D721Med (cell line): ENCODE measurements around the gene PAX2.

ENCODE experiments used
- DNase-seq: peaks from one replicate; pipeline ENCODE4 v3.0.0; 2011; ENCODE audit warnings: low spot score; ENCODE audit not compliant: insufficient read length
- FAIRE-seq: peaks from 2 replicates; lab custom pipeline; 2011; peaks lifted over from hg19 to GRCh38; lab: Jason Lieb, UNC
- TF ChIP-seq, protein P1 (sequence below): IDR thresholded peaks from 2 replicates; pipeline ENCODE4 v1.5.1; 2012; ENCODE audit warnings: mild to moderate bottlenecking, control low read depth; ENCODE audit not compliant: insufficient read depth; ENCODE audit errors: missing control alignments

Gene PAX2

GRCh38 chr10:100831742-100832141 lies 86.4 kb downstream of the PAX2 start:
- TF ChIP-seq, protein P1, sequence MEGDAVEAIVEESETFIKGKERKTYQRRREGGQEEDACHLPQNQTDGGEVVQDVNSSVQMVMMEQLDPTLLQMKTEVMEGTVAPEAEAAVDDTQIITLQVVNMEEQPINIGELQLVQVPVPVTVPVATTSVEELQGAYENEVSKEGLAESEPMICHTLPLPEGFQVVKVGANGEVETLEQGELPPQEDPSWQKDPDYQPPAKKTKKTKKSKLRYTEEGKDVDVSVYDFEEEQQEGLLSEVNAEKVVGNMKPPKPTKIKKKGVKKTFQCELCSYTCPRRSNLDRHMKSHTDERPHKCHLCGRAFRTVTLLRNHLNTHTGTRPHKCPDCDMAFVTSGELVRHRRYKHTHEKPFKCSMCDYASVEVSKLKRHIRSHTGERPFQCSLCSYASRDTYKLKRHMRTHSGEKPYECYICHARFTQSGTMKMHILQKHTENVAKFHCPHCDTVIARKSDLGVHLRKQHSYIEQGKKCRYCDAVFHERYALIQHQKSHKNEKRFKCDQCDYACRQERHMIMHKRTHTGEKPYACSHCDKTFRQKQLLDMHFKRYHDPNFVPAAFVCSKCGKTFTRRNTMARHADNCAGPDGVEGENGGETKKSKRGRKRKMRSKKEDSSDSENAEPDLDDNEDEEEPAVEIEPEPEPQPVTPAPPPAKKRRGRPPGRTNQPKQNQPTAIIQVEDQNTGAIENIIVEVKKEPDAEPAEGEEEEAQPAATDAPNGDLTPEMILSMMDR, result no peak
- DNase-seq (no peak), FAIRE-seq (no peak)

DNA sequence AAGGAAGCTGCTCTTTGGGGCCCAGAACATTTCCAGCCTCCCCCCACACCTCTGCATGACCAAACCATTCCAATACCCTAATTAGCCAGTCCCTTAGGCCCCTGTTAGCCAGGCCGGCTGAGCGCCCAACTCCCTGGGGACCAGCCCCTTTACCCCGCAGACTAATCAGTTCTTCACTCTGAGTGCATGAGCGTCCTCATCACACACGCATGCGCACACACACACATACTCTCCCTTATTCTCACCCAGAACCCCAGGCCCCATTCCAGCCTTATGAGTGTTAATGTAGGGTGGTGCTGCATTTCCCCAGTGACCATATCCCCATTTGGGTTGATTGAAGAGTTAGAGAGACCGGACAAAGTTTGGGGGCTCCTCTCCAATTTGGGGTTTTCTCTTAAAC lies 90.4 kb downstream of the PAX2 start:
- TF ChIP-seq, protein P1, result no peak
- DNase-seq, result no peak
- no peak for FAIRE-seq

GRCh38 chr10:100836891-100837290 lies 91.5 kb downstream of the PAX2 start:
- DNase-seq (no peak), FAIRE-seq (no peak)
- TF ChIP-seq, protein P1, result no peak

GRCh38 chr10:100837300-100837699 lies 91.9 kb downstream of the PAX2 start:
- TF ChIP-seq, protein P1, result no peak
- DNase-seq, result no peak
- FAIRE-seq, result no peak

DNA sequence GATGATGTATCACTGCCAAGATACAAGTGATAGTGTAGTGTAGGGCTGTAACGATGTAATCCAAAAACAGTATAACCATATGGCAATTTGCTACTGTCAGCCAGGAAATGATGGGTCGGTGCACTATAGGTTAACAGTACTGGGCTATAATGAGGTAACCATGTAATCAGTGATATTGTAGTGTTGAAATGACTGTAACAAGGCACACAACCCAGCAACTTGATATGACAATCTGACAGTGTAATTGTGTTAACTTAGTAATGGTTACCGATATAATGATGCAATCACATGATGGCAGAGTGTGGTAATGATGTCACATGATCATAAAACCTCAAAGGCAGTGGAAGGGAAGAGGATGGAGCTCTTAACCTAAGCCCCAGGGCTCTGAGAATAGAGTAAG lies 93.6 kb downstream of the PAX2 start:
- TF ChIP-seq, protein P1, result no peak
- no peak for DNase-seq
- FAIRE-seq, result no peak

- DNase-seq (no peak), FAIRE-seq (no peak)
- TF ChIP-seq, protein P1, result no peak
These were observed 96.1 kb downstream of the PAX2 start for GRCh38 chr10:100841528-100841927.

- FAIRE-seq (no peak), DNase-seq (no peak)
- TF ChIP-seq, protein P1, result no peak
These were observed 102.1 kb downstream of the PAX2 start for GRCh38 chr10:100847440-100847839.
